MCF 10A (cell line): ENCODE data around the gene CENPL. TPM values are rescaled to one million over a fixed set of nuclear protein-coding genes. Genes with fewer than 3 reads are reported as not detected.

Experiments
- BruUV-seq: library from RNA; stranded (reverse); fragments of 400-500 nt; replicated peaks from 2 replicates; lab custom pipeline; 2021; lab: Mats Ljungman, UMichigan
- CTCF ChIA-PET: fragments of 300-600 bp; sonication (Branson Sonifier 250); formaldehyde crosslinking; extraction: SDS; loops from one replicate; lab custom pipeline; 2021; ENCODE audit warnings: antibody characterized with exemption, inconsistent platforms; lab: Yijun Ruan, JAX
- POLR2A ChIA-PET: fragments of 300-600, 350-650 bp; sonication (Branson Sonifier 250); formaldehyde crosslinking; extraction: SDS; loops from one replicate; lab custom pipeline; 2020; ENCODE audit warnings: antibody characterized with exemption, inconsistent platforms; lab: Yijun Ruan, JAX
- DNase-seq: peaks from one replicate; pipeline ENCODE4 v3.0.0-alpha.2; 2018; ENCODE audit not compliant: unreplicated experiment
- H3K27ac Mint-ChIP-seq: one replicate; pipeline ENCODE4 v1.8.0; 2022; ENCODE audit warnings: mild to moderate bottlenecking, low read depth, mixed read lengths; ENCODE audit not compliant: unreplicated experiment
- H3K27me3 Mint-ChIP-seq: one replicate; pipeline ENCODE4 v1.8.0; 2022; ENCODE audit warnings: mixed read lengths; ENCODE audit not compliant: insufficient read depth, unreplicated experiment
- H3K36me3 Mint-ChIP-seq: one replicate; pipeline ENCODE4 v1.8.0; 2022; ENCODE audit warnings: mild to moderate bottlenecking, moderate library complexity, mixed read lengths; ENCODE audit not compliant: insufficient read depth, unreplicated experiment
- H3K4me1 Mint-ChIP-seq: one replicate; pipeline ENCODE4 v1.8.0; 2022; ENCODE audit warnings: mixed read lengths; ENCODE audit not compliant: insufficient read depth, unreplicated experiment
- H3K4me3 Mint-ChIP-seq: one replicate; pipeline ENCODE4 v1.8.0; 2022; ENCODE audit warnings: mild to moderate bottlenecking, moderate library complexity, mixed read lengths; ENCODE audit not compliant: unreplicated experiment
- H3K9me3 Mint-ChIP-seq: one replicate; pipeline ENCODE4 v1.8.0; 2022; ENCODE audit warnings: mixed read lengths; ENCODE audit not compliant: unreplicated experiment
- intact Hi-C: fragments of 100-400 bp; cut with micrococcal nuclease; formaldehyde crosslinking; loops from 2 replicates; pipeline ENCODE4 v1.14.1; 2022
- total RNA-seq: library from RNA; stranded (reverse); gene quantifications from 2 replicates; pipeline ENCODE4 v1.2.3, GENCODE V29; 2022
- TF ChIP-seq, protein P1 (sequence below): fragments of 200-600 bp; IDR thresholded peaks from one replicate; pipeline ENCODE4 v1.8.0; 2022; ENCODE audit warnings: antibody characterized with exemption, mild to moderate bottlenecking; ENCODE audit not compliant: unreplicated experiment

Gene CENPL
- total RNA-seq, 1 experiment from 2014 or later, result 24.5 TPM

- H3K27me3 Mint-ChIP-seq, result no peaks in the 10 kb centered on the region
- POLR2A ChIA-PET, result interaction anchor here (0.6 to 7.7 kb wide), 20 partner anchors 9 to 1276 kb away, joined by 3 to 118 read pairs (median 7); partner anchors contain the start of genes CENPL, DARS2, KLHL20 and PRDX6
- intact Hi-C loops, result loop anchor here (5.0 kb wide), 3 partner anchors 82 to 352 kb away; partner anchors contain the start of gene RABGAP1L
- H3K27ac Mint-ChIP-seq, result peak overlapping the region; percentile 96
- H3K9me3 Mint-ChIP-seq, result no peaks in the 10 kb centered on the region
- CTCF ChIA-PET, result interaction anchor here (0.6 to 3.2 kb wide), 10 partner anchors 14 to 1331 kb away, joined by 3 to 9 read pairs (median 4); no protein-coding TSS in a partner anchor
- peak overlapping the region; percentile 94 for H3K4me3 Mint-ChIP-seq
- TF ChIP-seq, protein P1, sequence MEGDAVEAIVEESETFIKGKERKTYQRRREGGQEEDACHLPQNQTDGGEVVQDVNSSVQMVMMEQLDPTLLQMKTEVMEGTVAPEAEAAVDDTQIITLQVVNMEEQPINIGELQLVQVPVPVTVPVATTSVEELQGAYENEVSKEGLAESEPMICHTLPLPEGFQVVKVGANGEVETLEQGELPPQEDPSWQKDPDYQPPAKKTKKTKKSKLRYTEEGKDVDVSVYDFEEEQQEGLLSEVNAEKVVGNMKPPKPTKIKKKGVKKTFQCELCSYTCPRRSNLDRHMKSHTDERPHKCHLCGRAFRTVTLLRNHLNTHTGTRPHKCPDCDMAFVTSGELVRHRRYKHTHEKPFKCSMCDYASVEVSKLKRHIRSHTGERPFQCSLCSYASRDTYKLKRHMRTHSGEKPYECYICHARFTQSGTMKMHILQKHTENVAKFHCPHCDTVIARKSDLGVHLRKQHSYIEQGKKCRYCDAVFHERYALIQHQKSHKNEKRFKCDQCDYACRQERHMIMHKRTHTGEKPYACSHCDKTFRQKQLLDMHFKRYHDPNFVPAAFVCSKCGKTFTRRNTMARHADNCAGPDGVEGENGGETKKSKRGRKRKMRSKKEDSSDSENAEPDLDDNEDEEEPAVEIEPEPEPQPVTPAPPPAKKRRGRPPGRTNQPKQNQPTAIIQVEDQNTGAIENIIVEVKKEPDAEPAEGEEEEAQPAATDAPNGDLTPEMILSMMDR, result no peak
- no TSS peak for BruUV-seq
- peaks cover 45% of the 10 kb centered on the region for H3K4me1 Mint-ChIP-seq
- peaks cover 79% of the 10 kb centered on the region for H3K36me3 Mint-ChIP-seq
- peak; percentile 30 for DNase-seq
These were observed 40.9 kb upstream of the CENPL start for GRCh38 chr1:173865468-173866164.

GRCh38 chr1:173864179-173864867 is 39.6 kb upstream of the CENPL start:
- peak overlapping the region; percentile 94 for H3K4me3 Mint-ChIP-seq
- peaks cover 34% of the 10 kb centered on the region for H3K4me1 Mint-ChIP-seq
- peak; percentile 37 for DNase-seq
- H3K36me3 Mint-ChIP-seq, result peaks cover 85% of the 10 kb centered on the region
- CTCF ChIA-PET, result interaction anchor here (1.0 to 3.2 kb wide), 6 partner anchors 13 to 445 kb away, joined by 3 to 9 read pairs (median 4); no protein-coding TSS in a partner anchor
- no TSS peak for BruUV-seq
- TF ChIP-seq, protein P1, result no peak
- no peaks in the 10 kb centered on the region for H3K9me3 Mint-ChIP-seq
- intact Hi-C loops, result no loop called here
- POLR2A ChIA-PET, result interaction anchor here (0.7 to 7.7 kb wide), 13 partner anchors 8 to 387 kb away, joined by 3 to 118 read pairs (median 7); partner anchors contain the start of genes CENPL, DARS2, KLHL20 and PRDX6
- no peaks in the 10 kb centered on the region for H3K27me3 Mint-ChIP-seq
- H3K27ac Mint-ChIP-seq, result peak overlapping the region; percentile 96

DNA sequence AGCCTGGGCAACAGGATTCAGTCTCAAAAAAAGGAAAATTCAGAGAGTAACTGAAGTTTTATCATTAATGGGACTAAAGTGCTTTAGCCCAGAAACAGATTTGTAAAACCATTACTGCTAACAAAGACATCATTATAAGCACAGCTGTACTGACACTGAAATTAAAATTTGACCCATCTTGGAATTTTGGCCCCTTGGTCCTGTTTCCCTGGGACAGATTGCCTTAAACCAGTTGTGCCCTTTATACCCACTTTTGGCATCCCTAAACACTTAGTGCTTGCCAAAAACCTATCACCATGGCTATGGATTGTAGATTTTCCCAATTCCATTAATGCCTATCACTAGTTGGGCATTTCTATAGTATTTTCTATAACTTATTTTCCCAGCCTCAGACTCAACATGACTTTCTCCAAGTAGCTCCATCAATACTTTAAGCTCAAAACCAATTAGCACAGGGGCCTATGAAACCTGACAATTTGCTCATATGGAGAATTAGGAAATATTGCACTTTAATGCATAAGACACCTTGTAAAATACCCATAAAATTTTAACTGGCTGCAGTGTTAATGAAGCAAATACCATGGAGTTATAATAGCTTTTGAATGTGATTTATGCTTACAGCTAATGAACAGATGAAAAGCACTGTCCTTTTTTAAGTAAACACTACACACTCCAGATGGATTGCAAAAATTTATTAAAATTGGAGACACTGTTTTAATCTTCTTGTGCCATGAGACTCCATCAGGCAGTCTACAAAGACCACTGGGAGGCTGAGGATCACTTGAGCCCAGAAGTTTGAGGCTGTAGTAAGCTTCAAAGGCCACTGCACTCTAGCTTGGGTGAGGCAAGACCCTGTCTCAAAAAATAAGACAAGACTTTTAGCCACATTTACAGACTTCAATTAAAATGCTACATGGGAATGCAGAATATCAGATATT is 38.8 kb upstream of the CENPL start:
- Mint-ChIP-seq H3K36me3 (peaks cover 94% of the 10 kb centered on the region), H3K27me3 (no peaks in the 10 kb centered on the region), H3K27ac (peak overlapping the region; percentile 96), H3K9me3 (no peaks in the 10 kb centered on the region), H3K4me3 (peak overlapping the region; percentile 94), H3K4me1 (peaks cover 34% of the 10 kb centered on the region)
- POLR2A ChIA-PET, result interaction anchor here (0.7 to 7.7 kb wide), 10 partner anchors 9 to 1127 kb away, joined by 3 to 118 read pairs (median 6); partner anchors contain the start of genes CENPL, DARS2, PRDX6 and RABGAP1L
- intact Hi-C loops, result no loop called here
- TF ChIP-seq, protein P1, result no peak
- no TSS peak for BruUV-seq
- CTCF ChIA-PET, result interaction anchor here (0.7 to 3.2 kb wide), 8 partner anchors 12 to 444 kb away, joined by 3 to 9 read pairs (median 4); no protein-coding TSS in a partner anchor
- peak; percentile 28 for DNase-seq
